Raji (cell line): ENCODE data around the gene TENM4.

Experiments
- POLR2A ChIP-seq: IDR thresholded peaks from 2 replicates; pipeline ENCODE4 v1.6.1; 2011; ENCODE audit warnings: low read depth, low read length, control low read depth; ENCODE audit not compliant: insufficient read depth

Gene TENM4

DNA sequence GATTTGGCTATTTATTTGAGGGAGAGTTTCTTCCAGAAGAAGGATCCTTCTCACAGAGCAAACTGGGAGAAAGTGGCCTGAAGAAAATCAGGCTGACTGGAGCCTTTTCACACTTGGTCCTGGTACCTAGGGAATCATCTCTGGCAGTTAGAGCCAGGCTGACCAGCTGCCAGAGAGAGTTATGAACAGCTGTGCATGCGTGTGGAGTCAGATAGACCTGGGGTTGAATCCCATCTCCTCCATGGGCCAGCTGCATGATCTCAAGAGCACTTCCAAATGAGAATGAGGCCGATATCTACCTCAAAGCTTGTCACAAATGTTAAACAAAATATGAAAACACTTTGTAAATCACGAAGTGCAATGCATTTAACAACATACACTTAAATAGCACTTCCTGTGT, 390.0 kb downstream of the TENM4 start:
- no peak for TF ChIP-seq POLR2A

DNA sequence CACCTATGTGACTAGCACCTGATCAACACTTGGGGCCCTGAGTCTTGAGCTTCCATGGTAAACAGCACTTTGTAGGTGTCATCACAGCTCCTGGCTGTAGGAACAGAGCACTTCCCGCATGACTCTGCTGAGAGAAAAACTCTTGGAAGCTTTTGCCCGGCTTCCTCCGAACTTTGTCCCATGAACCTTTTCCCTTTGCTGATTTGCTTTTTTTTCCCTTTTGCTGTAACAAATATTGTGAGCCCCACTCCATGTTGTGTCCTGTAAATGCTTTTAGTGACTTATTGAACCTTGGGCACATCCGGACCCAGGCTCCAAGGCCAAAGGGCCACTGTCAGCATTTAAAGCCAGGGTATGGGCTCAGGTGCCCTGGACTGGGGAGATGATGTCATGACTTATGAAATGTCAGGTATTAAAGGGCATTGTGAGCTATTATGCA, 391.1 kb downstream of the TENM4 start:
- no peak for TF ChIP-seq POLR2A

DNA sequence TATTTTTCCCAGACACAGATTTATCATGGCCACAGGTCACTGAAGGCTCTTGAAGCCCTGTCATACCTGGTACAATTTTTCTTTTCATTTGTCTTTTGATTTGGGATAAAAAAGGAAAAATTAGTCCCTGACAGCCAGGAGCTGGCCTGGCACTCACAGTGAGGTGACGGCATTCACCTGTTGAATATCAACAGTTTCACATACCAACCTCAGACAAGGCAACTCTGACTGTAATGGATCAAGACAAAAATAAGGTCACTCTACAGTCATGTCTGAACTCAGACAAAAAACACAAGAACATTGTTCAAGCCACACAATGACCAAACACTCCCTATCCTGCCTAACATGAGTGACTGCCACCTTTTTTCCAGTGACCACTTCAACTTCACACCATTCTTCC, 392.9 kb downstream of the TENM4 start:
- no peak for TF ChIP-seq POLR2A

DNA sequence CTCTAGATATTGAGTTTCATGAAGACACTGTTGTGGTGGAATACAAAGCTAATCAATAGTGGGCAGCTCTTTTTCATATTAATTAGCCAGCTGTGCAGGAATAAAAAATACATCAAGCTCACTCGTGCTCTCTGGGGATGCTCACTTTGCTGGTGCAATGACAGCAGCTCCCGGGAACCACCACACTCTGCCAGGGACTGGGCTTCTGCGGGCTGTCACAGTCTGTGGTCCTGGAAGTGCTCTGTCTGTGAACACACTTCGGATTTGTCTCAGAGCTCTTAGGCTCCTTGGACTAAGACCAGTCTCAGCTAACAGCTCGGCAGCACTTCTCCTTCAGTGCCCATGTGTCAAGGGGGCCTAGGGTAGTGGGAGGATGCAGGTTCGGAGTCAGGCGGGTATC, 393.5 kb downstream of the TENM4 start:
- no peak for TF ChIP-seq POLR2A

DNA sequence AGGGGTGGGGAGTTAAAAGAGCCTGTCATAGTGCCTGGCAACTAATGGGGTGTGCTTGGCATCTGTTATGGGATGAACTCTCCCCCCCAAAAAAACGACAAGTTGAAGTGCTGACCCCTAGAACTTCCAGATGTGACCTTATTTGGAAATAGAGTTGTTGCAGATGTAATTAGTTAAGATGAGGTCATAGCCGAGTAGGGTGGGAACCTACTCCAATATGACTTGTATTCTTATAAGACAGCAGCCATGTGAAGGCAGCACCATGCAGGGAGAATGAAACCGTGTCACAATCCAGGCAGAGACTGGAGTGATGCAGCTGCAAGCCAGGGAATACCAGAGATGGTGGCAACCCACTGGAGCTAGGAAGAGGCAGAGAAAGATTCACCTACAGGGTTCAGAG, 394.5 kb downstream of the TENM4 start:
- TF ChIP-seq POLR2A: no peak

DNA sequence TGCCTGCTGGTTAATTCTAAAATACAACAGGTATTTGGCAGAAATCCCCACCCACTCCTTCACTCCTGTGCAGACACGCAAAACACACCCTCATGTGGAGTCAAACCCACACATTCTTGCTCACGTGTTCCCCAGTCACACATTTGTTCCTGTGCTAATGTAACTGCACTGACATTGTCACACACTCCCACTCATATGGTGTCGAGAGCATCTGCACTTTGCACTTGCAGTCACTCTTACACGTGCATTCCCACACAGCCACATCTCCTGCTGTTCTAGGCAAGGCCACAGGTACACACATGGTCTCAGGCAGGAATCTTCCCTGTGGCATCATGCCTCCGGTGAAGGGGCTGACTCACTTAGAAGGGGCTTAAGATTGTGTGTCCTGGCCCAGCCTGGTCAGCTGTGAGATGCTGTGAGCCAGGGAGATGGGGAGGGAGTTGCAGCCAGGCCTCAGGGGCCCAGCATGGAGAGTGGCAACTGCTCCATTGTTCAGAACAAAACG, 395.0 kb downstream of the TENM4 start:
- no peak for TF ChIP-seq POLR2A

DNA sequence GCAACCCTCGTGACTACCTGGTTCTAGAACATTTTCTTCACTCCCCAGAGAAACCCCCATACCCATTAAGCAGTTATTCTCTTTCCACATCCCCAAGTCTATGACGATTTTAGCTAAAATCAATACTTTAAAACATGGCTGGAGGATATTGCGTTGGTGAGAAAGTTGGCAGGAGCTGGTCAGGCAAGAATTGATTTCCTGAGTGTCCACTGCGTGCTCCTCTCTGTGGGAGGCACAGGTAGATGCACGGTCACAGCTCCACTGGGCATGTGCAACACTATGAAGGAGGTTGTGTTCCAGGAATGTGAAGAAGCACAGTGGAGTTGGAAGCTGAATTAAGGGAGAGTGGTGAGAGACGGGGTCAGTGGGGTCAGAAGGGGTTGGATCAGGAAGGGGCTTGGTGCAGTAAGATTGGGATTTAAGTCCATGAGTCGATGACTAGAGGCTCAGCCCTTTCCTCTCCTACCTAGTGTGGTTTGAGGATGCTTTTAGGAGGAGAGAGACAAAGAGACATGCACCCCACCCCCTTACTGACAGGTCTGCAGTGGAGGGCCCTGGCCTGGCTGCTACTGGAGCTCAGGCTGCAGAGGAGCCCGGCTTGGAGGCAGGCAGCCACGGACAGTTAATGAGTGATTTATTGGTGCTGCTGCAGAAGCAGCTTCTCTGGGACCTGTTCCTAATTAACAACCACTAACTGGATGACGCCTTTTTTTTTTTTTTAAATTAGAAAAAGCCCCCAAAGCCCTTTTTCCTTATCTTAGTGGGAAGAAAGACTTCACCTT, 395.6 kb downstream of the TENM4 start:
- TF ChIP-seq POLR2A: no peak

DNA sequence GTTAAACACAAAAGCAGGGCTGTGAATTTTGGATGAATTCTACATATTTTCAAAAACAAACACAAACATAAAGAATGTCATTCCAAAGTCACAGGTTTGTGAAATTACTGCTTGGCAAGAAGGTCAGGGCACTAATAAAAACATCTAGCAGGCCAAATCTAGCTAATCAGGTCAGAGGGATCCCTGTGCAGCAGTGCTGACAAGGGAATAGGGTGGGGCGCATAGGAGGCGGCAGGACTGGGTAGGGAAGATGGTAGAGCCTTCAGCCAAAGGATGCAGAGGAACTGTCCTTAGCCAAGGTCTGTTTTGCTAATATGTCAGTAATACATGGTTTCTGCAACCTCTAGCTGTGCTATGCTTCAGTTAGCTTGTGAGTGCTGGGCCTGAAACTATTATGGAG, 396.6 kb downstream of the TENM4 start:
- no peak for TF ChIP-seq POLR2A

DNA sequence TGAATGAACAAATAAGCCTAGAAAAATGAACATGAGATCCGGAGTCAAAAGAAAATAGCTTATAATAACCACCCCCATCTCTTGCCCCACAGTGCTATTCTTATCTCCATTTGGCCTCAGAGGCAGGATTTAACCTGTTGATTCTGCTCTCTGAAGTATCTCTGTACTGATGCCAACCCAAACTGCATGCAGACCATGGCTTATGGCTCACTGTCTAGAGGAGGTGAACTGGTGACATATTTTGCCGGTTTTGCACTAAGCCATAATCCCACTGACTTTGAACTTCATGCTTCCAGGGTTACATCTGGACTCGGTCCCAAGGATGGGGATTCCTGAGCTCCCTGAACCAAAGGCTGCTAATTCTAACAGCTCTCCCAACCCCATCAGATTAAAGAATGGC, 397.1 kb downstream of the TENM4 start:
- no peak for TF ChIP-seq POLR2A

DNA sequence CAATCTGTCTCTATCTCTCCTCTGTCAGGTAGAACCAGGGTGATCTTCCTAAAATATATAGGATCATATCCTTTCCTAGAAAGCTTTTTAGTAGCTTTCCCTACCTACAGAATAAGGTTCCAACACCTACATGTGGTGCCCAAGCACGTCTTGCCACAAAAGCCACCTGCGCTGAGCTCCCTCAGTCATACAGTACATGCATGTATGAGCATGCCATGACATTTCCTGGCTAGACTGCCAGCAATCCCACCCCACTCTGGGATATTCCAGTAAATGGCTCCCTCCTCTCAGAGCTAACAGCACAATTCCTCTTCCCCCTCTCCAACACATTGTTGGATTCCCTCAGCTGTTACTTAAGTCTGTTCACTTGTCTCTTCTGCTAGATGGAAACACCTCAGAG, 398.0 kb downstream of the TENM4 start:
- TF ChIP-seq POLR2A: no peak

DNA sequence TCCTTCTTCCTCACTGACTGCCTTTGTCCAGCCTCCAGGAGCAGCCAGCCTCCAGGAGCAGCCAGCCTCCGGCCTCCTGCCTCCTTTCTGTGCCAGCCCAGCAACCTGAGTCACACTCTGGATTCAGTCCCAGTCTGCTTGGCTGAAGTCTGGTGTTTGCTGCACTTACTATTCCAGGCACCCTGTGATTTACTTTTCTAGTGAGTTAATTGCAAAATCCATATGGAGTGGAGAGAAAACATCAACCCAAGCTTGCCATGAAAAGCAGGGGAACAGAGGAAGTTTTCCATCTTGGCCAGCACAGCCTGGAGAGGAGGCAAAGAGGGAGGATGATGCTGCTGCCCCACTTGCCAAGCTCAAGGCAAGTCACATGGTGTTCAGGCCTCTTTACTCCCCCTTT, 400.5 kb downstream of the TENM4 start:
- no peak for TF ChIP-seq POLR2A

DNA sequence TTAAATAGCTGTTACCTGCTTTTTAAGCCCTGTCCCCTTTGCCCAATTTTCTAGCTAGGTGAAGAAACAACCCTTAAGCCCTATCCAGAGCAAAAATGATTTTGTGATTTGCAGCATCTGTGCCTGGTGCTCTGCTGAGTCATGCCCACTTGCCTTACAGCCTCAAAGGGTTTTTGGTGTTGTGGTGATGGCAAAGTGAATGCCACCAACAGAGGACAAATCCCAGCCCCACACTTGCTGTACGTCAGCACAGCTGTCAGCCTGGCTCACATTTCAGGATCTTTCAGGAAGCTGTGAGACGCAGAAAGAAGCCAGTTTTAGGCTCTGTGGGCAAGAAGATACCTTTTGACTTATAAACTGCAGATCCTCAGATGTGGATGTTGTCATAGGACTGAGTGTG, 401.7 kb downstream of the TENM4 start:
- TF ChIP-seq POLR2A: no peak

DNA sequence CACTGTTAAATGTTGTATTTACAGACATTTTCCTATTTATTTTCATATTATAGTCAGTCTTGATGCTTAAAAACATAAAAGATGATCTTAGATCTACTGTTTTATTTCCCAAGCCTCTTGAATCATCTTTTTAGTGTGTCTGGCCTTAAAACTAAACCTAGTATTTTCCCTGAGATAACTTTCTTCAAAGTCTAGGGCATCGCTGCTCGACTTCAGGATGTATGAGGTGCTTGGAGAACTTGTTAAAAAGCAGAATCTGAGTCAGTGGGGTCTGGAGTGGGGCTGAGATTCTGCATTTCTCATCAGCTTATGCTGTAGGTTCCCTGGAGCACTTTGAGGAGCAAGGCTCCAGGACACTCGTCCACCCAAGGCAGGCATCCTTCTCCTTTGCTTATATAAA, 404.9 kb downstream of the TENM4 start:
- no peak for TF ChIP-seq POLR2A

DNA sequence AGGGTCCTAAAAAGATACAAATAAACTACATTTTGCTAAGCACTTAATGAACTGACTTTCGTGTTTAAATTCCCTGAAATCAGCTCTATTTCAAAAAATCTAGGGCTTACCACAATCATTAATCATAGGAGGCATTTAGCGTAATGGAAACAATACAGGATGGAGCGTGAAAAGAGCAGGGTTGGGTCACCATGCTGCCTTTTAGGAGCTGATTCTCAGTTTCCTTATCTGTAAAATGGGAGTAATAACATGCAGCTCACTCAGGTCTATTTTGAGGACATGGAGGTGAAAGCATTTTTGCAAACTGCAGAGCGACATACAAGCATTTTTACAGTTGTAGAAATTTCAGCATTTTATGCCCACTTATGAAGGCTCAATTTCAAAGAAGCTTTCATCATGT, 407.0 kb downstream of the TENM4 start:
- TF ChIP-seq POLR2A: no peak

DNA sequence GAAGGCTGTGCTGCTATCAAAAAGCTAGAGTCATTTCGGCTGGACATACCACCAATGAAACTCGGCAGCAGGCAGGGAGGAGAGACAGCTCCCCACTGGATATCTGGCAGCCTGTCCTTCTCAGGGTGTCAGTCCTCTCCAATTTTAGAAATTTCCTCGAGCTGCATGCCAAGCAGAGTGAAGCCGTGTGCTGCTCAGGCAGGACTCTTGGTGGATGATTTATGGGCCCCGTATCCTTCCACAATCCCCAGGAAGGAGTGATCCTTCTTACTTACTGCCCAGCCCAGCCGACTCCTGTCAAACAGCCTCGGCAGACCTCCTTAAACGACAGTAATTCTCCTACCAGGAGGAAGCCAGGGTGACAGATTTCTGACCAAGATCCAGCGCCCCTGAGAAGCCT, 410.4 kb downstream of the TENM4 start:
- no peak for TF ChIP-seq POLR2A

DNA sequence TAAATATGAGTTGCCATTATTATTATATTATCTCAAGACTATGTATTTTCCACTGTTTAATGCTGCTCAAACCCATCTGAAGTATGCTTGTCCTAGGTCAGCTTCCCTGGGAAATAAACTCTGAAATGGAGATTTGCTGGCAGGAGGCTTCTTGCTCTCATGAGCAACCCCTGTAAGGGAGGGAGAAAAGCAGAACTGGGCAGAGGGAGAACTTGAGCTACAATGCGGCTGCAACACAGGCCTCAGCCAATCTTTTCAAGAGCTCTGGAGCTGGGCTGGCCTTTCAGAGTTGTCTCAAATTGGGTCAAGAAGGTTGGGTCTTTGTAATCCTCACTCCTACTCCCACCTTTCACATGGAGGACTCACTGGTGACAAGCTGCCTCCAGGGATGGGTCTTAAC, 412.6 kb downstream of the TENM4 start:
- TF ChIP-seq POLR2A: no peak

DNA sequence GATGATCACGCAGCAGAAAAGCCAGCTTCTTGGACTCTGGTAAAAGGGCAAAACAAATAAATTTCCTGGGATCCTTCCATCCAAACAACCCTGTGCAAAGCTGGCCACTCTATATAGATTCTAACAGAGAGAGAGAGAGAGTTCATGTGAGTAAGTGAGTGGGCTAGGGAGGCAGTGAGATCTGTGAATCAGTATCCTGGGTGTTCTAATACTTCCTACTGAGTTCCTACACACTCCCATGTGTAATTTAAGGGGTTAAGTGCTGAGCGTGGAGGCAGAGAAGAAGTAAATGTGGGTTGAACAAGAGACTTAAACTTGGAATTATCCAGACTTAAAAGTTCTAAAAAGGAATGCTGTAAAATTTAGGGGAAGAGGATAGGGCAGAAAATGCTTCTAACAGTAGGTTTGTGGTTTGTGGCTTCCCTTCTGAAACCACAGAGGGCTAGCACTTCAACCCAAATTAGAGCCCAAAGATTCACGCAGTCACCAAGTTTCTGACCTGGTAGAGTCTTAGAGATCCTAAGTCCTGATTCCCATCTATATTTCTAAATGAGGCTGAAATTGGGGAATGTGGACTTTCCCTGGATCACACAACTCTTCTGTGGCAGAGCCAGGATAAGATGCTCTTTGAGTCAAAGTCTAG, 413.9 kb downstream of the TENM4 start:
- no peak for TF ChIP-seq POLR2A

DNA sequence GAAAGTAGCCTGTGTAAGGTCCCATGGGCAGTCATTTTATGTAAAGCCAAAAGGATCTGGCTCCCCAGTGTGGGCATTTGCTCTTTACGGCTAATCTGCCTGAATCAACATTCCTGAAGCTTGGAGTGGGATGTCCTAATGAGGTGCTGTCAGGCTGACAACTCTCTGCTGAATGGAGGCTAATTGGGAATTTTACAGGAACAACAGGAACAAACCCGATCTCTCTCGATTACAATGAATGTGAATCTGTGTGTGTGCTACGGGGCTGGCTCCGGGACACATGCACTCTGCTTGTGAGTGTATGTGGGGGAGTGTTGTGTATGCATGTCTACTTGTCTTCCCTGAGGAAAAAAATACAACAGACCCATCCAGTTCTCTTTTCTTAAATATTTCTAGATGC, 415.2 kb downstream of the TENM4 start:
- no peak for TF ChIP-seq POLR2A
